Measurements from ENCODE around the gene ADCYAP1. TPM values are rescaled to one million over a fixed set of nuclear protein-coding genes. Genes with fewer than 3 reads are reported as not detected.

Gene ADCYAP1
- total and polyA plus RNA-seq, 2 donors (not counting 1 experiment from before 2014, with no cell fraction given) = not detected

DNA sequence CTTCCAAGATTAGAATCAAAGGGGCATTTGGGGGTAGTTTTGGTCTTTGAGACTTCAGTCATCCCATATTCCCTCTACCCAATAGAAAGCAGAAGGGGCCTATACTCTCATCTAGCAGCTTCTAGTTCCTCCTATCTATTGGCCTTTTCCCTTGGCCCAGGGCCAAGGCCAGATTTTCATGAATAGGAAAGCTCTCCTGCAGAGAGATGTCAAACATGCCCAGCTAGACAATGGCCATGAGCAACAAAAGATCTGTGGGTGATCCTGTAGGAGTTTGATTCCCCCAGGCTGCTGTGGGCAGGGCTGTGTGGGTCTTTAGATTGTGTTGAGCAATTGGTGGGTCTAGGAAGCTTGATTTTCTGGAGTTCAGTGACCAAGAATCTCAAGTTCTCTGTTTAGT lies 2.9 kb upstream of the ADCYAP1 start:
- Histone ChIP-seq H3K4me3 (ENCODE audit: control extremely low read depth in 1 of 5, extremely low read depth in 1 of 5, insufficient read depth in 1 of 5, low read depth in 2 of 5, low read length in 4 of 5) (no peak overlapping the region), H4K20me1 (ENCODE audit: control insufficient read depth, insufficient read depth, low read length, poor library complexity, severe bottlenecking) (no peaks in the 10 kb centered on the region), H3K4me2 (replicated peaks; ENCODE audit: low read depth, low read length, poor library complexity, severe bottlenecking) (no peak overlapping the region), H3K36me3 (replicated peaks in 1 of 2; ENCODE audit: control extremely low read depth in 1 of 2, control insufficient read depth in 1 of 2, extremely low read depth in 1 of 2, insufficient read depth in 2 of 2, low read length in 1 of 2) (no peaks in the 10 kb centered on the region), H3K4me1 (ENCODE audit: control insufficient read depth in 2 of 2, insufficient read depth in 2 of 2, low read length in 2 of 2) (peaks cover 3 to 4% of the 10 kb centered on the region in 2 donors), H3K79me2 (ENCODE audit: control insufficient read depth, insufficient read depth, low read length) (no peaks in the 10 kb centered on the region), H2AFZ (ENCODE audit: insufficient read depth, low read depth, low read length, poor library complexity, severe bottlenecking) (no peak overlapping the region), H3K9me3 (ENCODE audit: control extremely low read depth in 1 of 3, control insufficient read depth in 2 of 3, insufficient read depth in 1 of 3, low read length in 2 of 3) (peaks cover 0 to 27% (median 0%) of the 10 kb centered on the region in 3 donors), H3K9ac (ENCODE audit: low read length) (no peak overlapping the region), H3K27me3 (replicated peaks in 1 of 4; ENCODE audit: control extremely low read depth in 1 of 4, control insufficient read depth in 3 of 4, insufficient read depth in 4 of 4, low read length in 3 of 4) (peaks cover 0 to 52% (median 24%) of the 10 kb centered on the region in 4 experiments), H3K27ac (ENCODE audit: low read length in 2 of 2) (no peak overlapping the region)
- ChIA-PET POLR2A (no interaction called here), CTCF (no interaction called here)
- DNase-seq (no peak), ATAC-seq (ENCODE audit: low read depth) (no peak)
- intact Hi-C loops (cut with micrococcal nuclease) = no loop called here
- Mint-ChIP-seq H3K27ac (no peak overlapping the region), H3K4me1 (peaks cover 3% of the 10 kb centered on the region), H3K4me3 (no peak overlapping the region), H3K9me3 (ENCODE audit: insufficient read depth) (peaks cover 2% of the 10 kb centered on the region), H3K27me3 (peaks cover 59% of the 10 kb centered on the region)
- TF ChIP-seq CTCF (IDR thresholded peaks at IDR 0.05) = no peak
- no peak for TF ChIP-seq EZH2 (IDR thresholded peaks at IDR 0.05; ENCODE audit: borderline replicate concordance, insufficient read depth, low read depth, low read length, poor library complexity, severe bottlenecking)

DNA sequence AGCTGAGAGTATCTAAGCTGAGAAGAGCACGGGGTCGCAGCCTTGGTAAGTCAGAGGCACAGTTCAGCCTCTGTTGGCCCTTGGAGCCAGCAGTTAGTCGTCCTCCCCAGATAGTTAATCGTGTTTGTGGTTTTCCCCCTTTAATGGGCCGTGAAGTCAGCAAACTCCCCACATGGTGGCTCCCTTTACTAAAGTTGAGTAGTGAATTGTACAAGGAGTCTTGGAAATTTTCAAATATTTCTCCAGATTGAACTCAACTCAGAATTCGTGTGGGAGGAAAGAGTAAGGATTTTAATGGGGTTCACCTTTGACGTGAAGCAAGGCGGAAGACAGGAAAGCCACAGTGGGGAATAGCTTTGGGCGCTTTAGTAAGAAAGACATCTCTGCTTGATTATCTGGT lies 2.4 kb upstream of the ADCYAP1 start:
- no peak overlapping the region for H3K4me3 ChIP-seq (ENCODE audit: control extremely low read depth in 1 of 5, extremely low read depth in 1 of 5, insufficient read depth in 1 of 5, low read depth in 2 of 5, low read length in 4 of 5)
- peaks cover 0 to 57% (median 26%) of the 10 kb centered on the region in 4 experiments for H3K27me3 ChIP-seq (replicated peaks in 1 of 4; ENCODE audit: control extremely low read depth in 1 of 4, control insufficient read depth in 3 of 4, insufficient read depth in 4 of 4, low read length in 3 of 4)
- no peaks in the 10 kb centered on the region for H3K79me2 ChIP-seq (ENCODE audit: control insufficient read depth, insufficient read depth, low read length)
- CTCF ChIA-PET = no interaction called here
- TF ChIP-seq EZH2 (IDR thresholded peaks at IDR 0.05; ENCODE audit: borderline replicate concordance, insufficient read depth, low read depth, low read length, poor library complexity, severe bottlenecking) (no peak), CTCF (IDR thresholded peaks at IDR 0.05) (no peak)
- H4K20me1 ChIP-seq (ENCODE audit: control insufficient read depth, insufficient read depth, low read length, poor library complexity, severe bottlenecking) = no peaks in the 10 kb centered on the region
- intact Hi-C loops (cut with micrococcal nuclease) = no loop called here
- Mint-ChIP-seq H3K27me3 (peaks cover 61% of the 10 kb centered on the region), H3K9me3 (ENCODE audit: insufficient read depth) (peaks cover 2% of the 10 kb centered on the region), H3K4me3 (no peak overlapping the region), H3K27ac (no peak overlapping the region), H3K4me1 (peaks cover 3% of the 10 kb centered on the region)
- no peak overlapping the region for H3K27ac ChIP-seq (ENCODE audit: low read length in 2 of 2)
- ATAC-seq (ENCODE audit: low read depth) (no peak), DNase-seq (no peak)
- POLR2A ChIA-PET = no interaction called here
- peaks cover 0 to 32% (median 0%) of the 10 kb centered on the region in 3 donors for H3K9me3 ChIP-seq (ENCODE audit: control extremely low read depth in 1 of 3, control insufficient read depth in 2 of 3, insufficient read depth in 1 of 3, low read length in 2 of 3)
- no peak overlapping the region for H3K9ac ChIP-seq (ENCODE audit: low read length)
- no peak overlapping the region for H2AFZ ChIP-seq (ENCODE audit: insufficient read depth, low read depth, low read length, poor library complexity, severe bottlenecking)
- no peak overlapping the region for H3K4me2 ChIP-seq (replicated peaks; ENCODE audit: low read depth, low read length, poor library complexity, severe bottlenecking)
- peaks cover 7 to 9% of the 10 kb centered on the region in 2 donors for H3K4me1 ChIP-seq (ENCODE audit: control insufficient read depth in 2 of 2, insufficient read depth in 2 of 2, low read length in 2 of 2)
- no peaks in the 10 kb centered on the region for H3K36me3 ChIP-seq (replicated peaks in 1 of 2; ENCODE audit: control extremely low read depth in 1 of 2, control insufficient read depth in 1 of 2, extremely low read depth in 1 of 2, insufficient read depth in 2 of 2, low read length in 1 of 2)
- WGBS (ENCODE audit: insufficient coverage) = 38% methylated on average over 8 of the region's 9 CpGs

Data from B cell (primary cell).